AG10803 (cell line): Measurements from ENCODE around the gene RHOG.

Source experiments
- DNase-seq: peaks from one replicate; pipeline ENCODE4 v3.0.0; 2010; ENCODE audit warnings: low read depth
- H3K4me3 ChIP-seq: 2 replicates; pipeline ENCODE4 v1.5.1; 2011; ENCODE audit warnings: mild to moderate bottlenecking, low read length, control low read depth
- CTCF ChIP-seq: conservative IDR thresholded peaks from 2 replicates; pipeline ENCODE4 v1.5.1; 2011; ENCODE audit warnings: mild to moderate bottlenecking, low read length, control low read depth, inconsistent platforms

Gene RHOG

GRCh38 chr11:3859373-3859881, 18.7 kb upstream of the RHOG start:
- no peak overlapping the region for H3K4me3 ChIP-seq
- no peak for TF ChIP-seq CTCF
- DNase-seq: no peak

- DNase-seq: no peak
- no peak overlapping the region for H3K4me3 ChIP-seq
- TF ChIP-seq CTCF: no peak
Measured at GRCh38 chr11:3857628-3858027, 16.9 kb upstream of the RHOG start.

GRCh38 chr11:3856856-3857553, 16.2 kb upstream of the RHOG start:
- DNase-seq: no peak
- no peak for TF ChIP-seq CTCF
- H3K4me3 ChIP-seq: peak overlapping the region; percentile 83

GRCh38 chr11:3855808-3856491, 15.2 kb upstream of the RHOG start:
- TF ChIP-seq CTCF: no peak
- peak; percentile 23 for DNase-seq
- H3K4me3 ChIP-seq: peak overlapping the region; percentile 83

- peak; percentile 77 for TF ChIP-seq CTCF
- H3K4me3 ChIP-seq: peak within 1 kb of the TSS; percentile 83
- peak; percentile 90 for DNase-seq
Measured at GRCh38 chr11:3854977-3855807, 14.4 kb upstream of the RHOG start, which contains the start of gene STIM1. STIM1 (plus strand) TSS chr11:3855664; CDS start chr11:3856271, 607 bp downstream.

- H3K4me3 ChIP-seq: 0 out of 2 replicates have a peak overlapping the region, but pooled peaks have one; percentile 9
- no peak for DNase-seq
Measured at GRCh38 chr11:3854660-3854976, 13.9 kb upstream of the RHOG start.

More at GRCh38 chr11:3854660-3854976, 13.9 kb upstream of the RHOG start:
- TF ChIP-seq CTCF: no peak
